Bronchial epithelial cell (primary cell): ENCODE results near the gene ZNHIT6. TPM values are rescaled to one million over a fixed set of nuclear protein-coding genes. Genes with fewer than 3 reads are reported as not detected.

Experiments used
- DNase-seq: peaks from one replicate; pipeline ENCODE4 v3.0.0-alpha.2; 2010; ENCODE audit warnings: low read depth
- FAIRE-seq: peaks from 2 replicates; lab custom pipeline; 2011; peaks lifted over from hg19 to GRCh38; lab: Jason Lieb, UNC
- H3K27me3 ChIP-seq: 2 replicates; pipeline ENCODE4 v1.5.1; 2011; ENCODE audit warnings: low read length; ENCODE audit not compliant: control insufficient read depth, insufficient read depth
- H3K36me3 ChIP-seq: 2 replicates; pipeline ENCODE4 v1.5.1; 2011; ENCODE audit warnings: low read length; ENCODE audit not compliant: control insufficient read depth, insufficient read depth
- H3K4me3 ChIP-seq: 2 replicates; pipeline ENCODE4 v1.5.1; 2011; ENCODE audit warnings: mild to moderate bottlenecking, low read depth, low read length, control low read depth
- CTCF ChIP-seq: IDR thresholded peaks from 2 replicates; pipeline ENCODE4 v1.5.1; 2011; ENCODE audit warnings: mild to moderate bottlenecking, moderate library complexity, low read length, control low read depth, inconsistent platforms; ENCODE audit not compliant: insufficient read depth, severe bottlenecking
- total RNA-seq: library from RNA; depleted of rRNA; stranded (reverse); fragments of >200 nt; gene quantifications from 2 replicates; pipeline ENCODE4 v1.2.1, GENCODE V29; 2014

The ZNHIT6 gene
- total RNA-seq, 1 donor from 2014 or later, result 6.1 TPM

GRCh38 chr1:85624361-85624760, 83.9 kb downstream of the ZNHIT6 start:
- DNase-seq, result no peak
- Histone ChIP-seq H3K27me3 (no peaks in the 10 kb centered on the region), H3K36me3 (no peaks in the 10 kb centered on the region), H3K4me3 (no peak overlapping the region)
- FAIRE-seq, result no peak
- no peak for TF ChIP-seq CTCF

- TF ChIP-seq CTCF, result no peak
- Histone ChIP-seq H3K4me3 (no peak overlapping the region), H3K36me3 (no peaks in the 10 kb centered on the region), H3K27me3 (no peaks in the 10 kb centered on the region)
- FAIRE-seq, result no peak
- peak; percentile 82 for DNase-seq
Measured at GRCh38 chr1:85623061-85623471, 85.2 kb downstream of the ZNHIT6 start.

- no peak for TF ChIP-seq CTCF
- no peaks in the 10 kb centered on the region for H3K27me3 ChIP-seq
- H3K4me3 ChIP-seq, result no peak overlapping the region
- DNase-seq (no peak), FAIRE-seq (no peak)
- H3K36me3 ChIP-seq, result no peaks in the 10 kb centered on the region
Measured at GRCh38 chr1:85621430-85621829, 86.8 kb downstream of the ZNHIT6 start.

GRCh38 chr1:85617633-85618100, 90.6 kb downstream of the ZNHIT6 start:
- TF ChIP-seq CTCF, result no peak
- no peak overlapping the region for H3K4me3 ChIP-seq
- no peaks in the 10 kb centered on the region for H3K27me3 ChIP-seq
- DNase-seq (no peak), FAIRE-seq (no peak)
- H3K36me3 ChIP-seq, result no peaks in the 10 kb centered on the region

GRCh38 chr1:85616736-85617135, 91.5 kb downstream of the ZNHIT6 start:
- no peaks in the 10 kb centered on the region for H3K27me3 ChIP-seq
- H3K36me3 ChIP-seq, result no peaks in the 10 kb centered on the region
- TF ChIP-seq CTCF, result no peak
- FAIRE-seq (no peak), DNase-seq (no peak)
- no peak overlapping the region for H3K4me3 ChIP-seq

GRCh38 chr1:85616364-85616705, 91.9 kb downstream of the ZNHIT6 start:
- TF ChIP-seq CTCF, result no peak
- DNase-seq, result no peak
- Histone ChIP-seq H3K27me3 (no peaks in the 10 kb centered on the region), H3K36me3 (no peaks in the 10 kb centered on the region), H3K4me3 (no peak overlapping the region)
- FAIRE-seq, result no peak
